K562 (cell line): ENCODE results near the gene PNPLA8. TPM values are rescaled to one million over a fixed set of nuclear protein-coding genes. Genes with fewer than 3 reads are reported as not detected.

ENCODE experiments used
- ATAC-seq: fragments of 200-7000 bp; cut with Tn5 transposase; 3 replicates; pipeline ENCODE4 v1.9.1; 2020; ENCODE audit warnings: moderate library complexity
- BruUV-seq: library from RNA; stranded (reverse); fragments of 400-500 nt; replicated peaks from 2 replicates; lab custom pipeline; 2021; lab: Mats Ljungman, UMichigan
- CTCF ChIA-PET: fragments of 300-600 bp; formaldehyde crosslinking; extraction: SDS; loops from one replicate; lab custom pipeline; 2021; ENCODE audit warnings: low intra/inter-chr PET ratio; lab: Yijun Ruan, JAX
- POLR2A ChIA-PET: fragments of 300-600, 350-650 bp; sonication (Branson Sonifier 250); formaldehyde crosslinking; extraction: SDS; loops from one replicate; lab custom pipeline; 2021; ENCODE audit warnings: antibody characterized with exemption, inconsistent platforms; lab: Yijun Ruan, JAX
- DNase-seq, 4 experiments: peaks; one replicate each; pipeline versions ENCODE4 v3.0.0 to v3.0.0-alpha.2; 2011 to 2018; ENCODE audit warnings: low spot score in 3 of 4, mixed read lengths in 3 of 4; ENCODE audit errors: extremely low read depth in 1 of 4
- FAIRE-seq: peaks from 2 replicates; lab custom pipeline; 2011; peaks lifted over from hg19 to GRCh38; lab: Jason Lieb, UNC
- H2AFZ ChIP-seq: 2 replicates; pipeline ENCODE4 v1.6.0; 2011; ENCODE audit warnings: low read depth, low read length, control low read depth, inconsistent platforms
- H3K27ac ChIP-seq: fragments of 200-600 bp; 3 replicates; pipeline ENCODE4 v1.8.0; 2011; ENCODE audit warnings: low read depth, mild to moderate bottlenecking, control low read depth, inconsistent platforms, low read length, moderate library complexity, mixed read lengths; ENCODE audit errors: extremely low read depth
- H3K27me3 ChIP-seq, 2 experiments: fragments of 300-600 bp in 1 of 2; 2 replicates in 1 of 2; 3 replicates in 1 of 2; pipeline versions ENCODE4 v1.6.0 to v1.8.0; 2011; ENCODE audit warnings: inconsistent platforms in 2 of 2, low read length in 2 of 2, mild to moderate bottlenecking in 1 of 2, mixed read lengths in 1 of 2, moderate library complexity in 1 of 2; ENCODE audit not compliant: control insufficient read depth in 2 of 2, insufficient read depth in 2 of 2
- H3K36me3 ChIP-seq: fragments of 300-600 bp; 3 replicates; pipeline ENCODE4 v1.8.0; 2011; ENCODE audit warnings: mild to moderate bottlenecking, low read length, inconsistent platforms; ENCODE audit not compliant: control insufficient read depth, insufficient read depth
- H3K4me1 ChIP-seq, 2 experiments: fragments of 200-600 bp in 1 of 2; replicated peaks in 1 of 2; 2 replicates in 1 of 2; 3 replicates in 1 of 2; pipeline versions ENCODE4 v1.5.1 to v1.8.0; 2011; ENCODE audit warnings: inconsistent platforms in 2 of 2, low read length in 2 of 2, mild to moderate bottlenecking in 1 of 2, mixed read lengths in 1 of 2, moderate library complexity in 1 of 2; ENCODE audit not compliant: control insufficient read depth in 2 of 2, insufficient read depth in 2 of 2
- H3K4me2 ChIP-seq: 2 replicates; pipeline ENCODE4 v1.6.1; 2011; ENCODE audit warnings: low read length, control low read depth, inconsistent platforms, mixed read lengths; ENCODE audit not compliant: insufficient read depth
- H3K4me3 ChIP-seq: fragments of 200-600 bp; sonication (generic), shearing (Covaris generic); 2 replicates; pipeline ENCODE4 v1.5.1; 2016; ENCODE audit warnings: control low read depth, inconsistent platforms
- H3K79me2 ChIP-seq: fragments of 200-600 bp; 3 replicates; pipeline ENCODE4 v1.8.0; 2011; ENCODE audit warnings: low read length, inconsistent platforms; ENCODE audit not compliant: control insufficient read depth, insufficient read depth
- H3K9ac ChIP-seq, 2 experiments: 2 replicates each; pipeline versions ENCODE4 v1.6.0 to v1.6.1; 2011; ENCODE audit warnings: low read depth in 2 of 2, low read length in 2 of 2, control low read depth in 1 of 2, inconsistent platforms in 1 of 2, mild to moderate bottlenecking in 1 of 2, mixed read lengths in 1 of 2; ENCODE audit not compliant: insufficient read depth in 1 of 2
- H3K9me1 ChIP-seq: one replicate; pipeline ENCODE4 v1.6.0; 2011; ENCODE audit warnings: inconsistent platforms, mild to moderate bottlenecking, low read length, moderate library complexity; ENCODE audit not compliant: control insufficient read depth, insufficient read depth
- H3K9me3 ChIP-seq: replicated peaks from 2 replicates; pipeline ENCODE4 v1.5.1; 2011; ENCODE audit warnings: low read depth, low read length, inconsistent platforms; ENCODE audit not compliant: control insufficient read depth, insufficient read depth
- H4K20me1 ChIP-seq: replicated peaks from 2 replicates; pipeline ENCODE4 v1.6.1; 2011; ENCODE audit warnings: low read length, inconsistent platforms, mixed read lengths; ENCODE audit not compliant: control insufficient read depth, insufficient read depth
- CC2D1A ChIP-seq: fragments of 450-650 bp; IDR thresholded peaks from 2 replicates; pipeline ENCODE4 v1.6.1; 2017; ENCODE audit warnings: mild to moderate bottlenecking
- CSDE1 ChIP-seq, 2 experiments: fragments of 450-650 bp; IDR thresholded peaks; 2 replicates each; pipeline ENCODE4 v1.6.1; 2016; ENCODE audit warnings: mild to moderate bottlenecking in 1 of 2
- EHMT2 ChIP-seq: fragments of 450-650 bp; IDR thresholded peaks from 2 replicates; pipeline ENCODE4 v1.6.1; 2018; ENCODE audit warnings: antibody characterized with exemption
- GABPA ChIP-seq: fragments of 200-800 bp; sonication (Bioruptor generic); conservative IDR thresholded peaks from 2 replicates; pipeline ENCODE4 v1.6.1; 2016; ENCODE audit warnings: low read depth, missing genetic modification characterization, missing compliant biosample characterization
- SMAD4 ChIP-seq: fragments of 250-450 bp; sonication (Bioruptor Pico); conservative IDR thresholded peaks from 2 replicates; pipeline ENCODE4 v1.8.0; 2021; ENCODE audit warnings: inconsistent platforms, mild to moderate bottlenecking, moderate library complexity
- SPI1 ChIP-seq: IDR thresholded peaks from 2 replicates; pipeline ENCODE4 v1.6.1; 2011; ENCODE audit warnings: low read depth, low read length, control low read depth, borderline replicate concordance
- TCF3 ChIP-seq: sonication (generic); formaldehyde crosslinking; IDR thresholded peaks from 2 replicates; pipeline ENCODE4 v1.4.0; 2020; ENCODE audit warnings: mild to moderate bottlenecking, missing genetic modification reagents
- TRIM24 ChIP-seq, 2 experiments: fragments of 450-650 bp; IDR thresholded peaks; 2 replicates each; pipeline ENCODE4 v1.6.1; 2016
- ZNF280B ChIP-seq: fragments of 250-450 bp; sonication (Bioruptor Pico); IDR thresholded peaks from 2 replicates; pipeline ENCODE4 v1.5.1; 2021; ENCODE audit warnings: mild to moderate bottlenecking
- ZNF551 ChIP-seq: fragments of 250-450 bp; sonication (Bioruptor Pico); IDR thresholded peaks from 2 replicates; pipeline ENCODE4 v1.5.0; 2021; ENCODE audit warnings: mild to moderate bottlenecking, moderate library complexity
- ZNF707 ChIP-seq: fragments of 250-450 bp; sonication (Bioruptor Pico); conservative IDR thresholded peaks from 2 replicates; pipeline ENCODE4 v1.8.0; 2022; ENCODE audit warnings: inconsistent platforms, mild to moderate bottlenecking, moderate library complexity
- ZNF766 ChIP-seq: fragments of 200-800 bp; sonication (Bioruptor generic); conservative IDR thresholded peaks from 2 replicates; pipeline ENCODE4 v1.6.1; 2016; ENCODE audit warnings: missing genetic modification characterization, missing compliant biosample characterization
- WGBS: fragments of 100-300 bp; shearing (Covaris generic); methylation state at CpG from one replicate; pipeline ENCODE4 v1.1.6; 2016; ENCODE audit warnings: low coverage, mixed read lengths; ENCODE audit not compliant: insufficient coverage; ENCODE audit errors: missing lambda C conversion rate; 5-methylcytosine and 5-hydroxymethylcytosine counted together
- in situ Hi-C: fragments of 300-500 bp; cut with MboI; formaldehyde crosslinking; loops from 4 replicates; pipeline ENCODE4 v1.15.0; 2018; ENCODE audit warnings: inconsistent platforms, mixed read lengths
- intact Hi-C: fragments of 100-400 bp; cut with micrococcal nuclease; formaldehyde crosslinking; loops from 2 replicates; pipeline ENCODE4 v1.14.2; 2022
- polyA plus RNA-seq, 8 experiments: library from polyadenylated mRNA; depleted of rRNA in 4 of 8; stranded (reverse) in 5 of 8; unstranded in 3 of 8; fragments of >200 nt; fragmentation: Nextera tagmentation in 2 of 8; fragmentation: Illumina TruSeq in 1 of 8; extraction: Ambion mirVana in 2 of 8; extraction: Trizol in 1 of 8; gene quantifications; 2 replicates each; pipeline versions ENCODE4 v1.2.1 to v1.2.3, GENCODE V29; 2011 to 2014; ENCODE audit warnings: inconsistent platforms in 1 of 8, missing spikeins in 1 of 8
- total RNA-seq, 7 experiments: library from RNA; depleted of rRNA in 6 of 7; stranded (reverse); fragments of >200 nt in 6 of 7; fragmentation: Illumina TruSeq in 2 of 7; extraction: Trizol in 2 of 7; gene quantifications; 2 replicates each; pipeline versions ENCODE4 v1.2.1 to v1.2.3, GENCODE V29; 2011 to 2021; ENCODE audit warnings: low replicate concordance in 1 of 7
- TF ChIP-seq, protein P1 (sequence below), 3 experiments: fragments of 200-800 bp in 1 of 3; fragments of 250-450 bp in 1 of 3; fragments of 450-650 bp in 1 of 3; sonication (Bioruptor Pico) in 1 of 3; sonication (Bioruptor generic) in 1 of 3; formaldehyde crosslinking in 1 of 3; IDR thresholded peaks; 2 replicates each; pipeline versions ENCODE4 v1.6.1 to v1.8.0; 2016 to 2022; ENCODE audit warnings: mild to moderate bottlenecking in 2 of 3, missing genetic modification characterization in 2 of 3, missing compliant biosample characterization in 1 of 3, moderate library complexity in 1 of 3
- TF ChIP-seq, protein P2 (sequence below), 2 experiments: fragments of 200-800 bp in 1 of 2; sonication (Bioruptor generic) in 1 of 2; sonication (generic) in 1 of 2; formaldehyde crosslinking in 1 of 2; IDR thresholded peaks in 1 of 2; conservative IDR thresholded peaks in 1 of 2; 2 replicates each; pipeline versions ENCODE4 v1.5.0 to v1.6.1; 2016 to 2020; ENCODE audit warnings: missing compliant biosample characterization in 1 of 2, missing genetic modification characterization in 1 of 2, missing genetic modification reagents in 1 of 2

PNPLA8 gene
- total and polyA plus RNA-seq, 9 of the 15 experiments (the other 6 are each of a cell fraction or from before 2014, with no cell fraction given), result 12.8 to 27.6 (median 16.3) TPM

- no peaks in the 10 kb centered on the region for H3K9me1 ChIP-seq
- in situ Hi-C loops, result no loop called here
- no peak overlapping the region for H3K4me3 ChIP-seq
- BruUV-seq, result no TSS peak
- no peaks in the 10 kb centered on the region for H3K27me3 ChIP-seq
- no peak overlapping the region for H3K9ac ChIP-seq
- H3K79me2 ChIP-seq, result no peaks in the 10 kb centered on the region
- POLR2A ChIA-PET, result interaction anchor here (0.8 kb wide), 1 partner anchor 14 kb away, joined by 3 read pairs; no protein-coding TSS in a partner anchor
- FAIRE-seq (no peak), DNase-seq (no peak), ATAC-seq (no peak)
- no peaks in the 10 kb centered on the region for H4K20me1 ChIP-seq
- H3K27ac ChIP-seq, result no peak overlapping the region
- 43% methylated on average over 5 of the region's 5 CpGs for WGBS
- H3K36me3 ChIP-seq, result no peaks in the 10 kb centered on the region
- no peaks in the 10 kb centered on the region for H3K9me3 ChIP-seq
- CTCF ChIA-PET, result no interaction called here
- intact Hi-C loops, result no loop called here
- no peak overlapping the region for H3K4me2 ChIP-seq
- peak overlapping the region; percentile 42; the same call in 1 of the 2 replicates for H2AFZ ChIP-seq
- peaks cover 9 to 36% of the 10 kb centered on the region in 2 experiments for H3K4me1 ChIP-seq
- no peak for TF ChIP-seq ZNF551 (CRISPR knock-in tag)
- 0 out of 4 replicates have a peak, but pooled peaks of 1 of the 2 experiments have one; percentile 50 for TF ChIP-seq CSDE1 (IDR thresholded peaks at IDR 0.05)
- TF ChIP-seq SMAD4, result no peak
- TF ChIP-seq SPI1, result peak; percentile 87
- TF ChIP-seq CC2D1A, result peak; percentile 64
- TF ChIP-seq, protein P1, sequence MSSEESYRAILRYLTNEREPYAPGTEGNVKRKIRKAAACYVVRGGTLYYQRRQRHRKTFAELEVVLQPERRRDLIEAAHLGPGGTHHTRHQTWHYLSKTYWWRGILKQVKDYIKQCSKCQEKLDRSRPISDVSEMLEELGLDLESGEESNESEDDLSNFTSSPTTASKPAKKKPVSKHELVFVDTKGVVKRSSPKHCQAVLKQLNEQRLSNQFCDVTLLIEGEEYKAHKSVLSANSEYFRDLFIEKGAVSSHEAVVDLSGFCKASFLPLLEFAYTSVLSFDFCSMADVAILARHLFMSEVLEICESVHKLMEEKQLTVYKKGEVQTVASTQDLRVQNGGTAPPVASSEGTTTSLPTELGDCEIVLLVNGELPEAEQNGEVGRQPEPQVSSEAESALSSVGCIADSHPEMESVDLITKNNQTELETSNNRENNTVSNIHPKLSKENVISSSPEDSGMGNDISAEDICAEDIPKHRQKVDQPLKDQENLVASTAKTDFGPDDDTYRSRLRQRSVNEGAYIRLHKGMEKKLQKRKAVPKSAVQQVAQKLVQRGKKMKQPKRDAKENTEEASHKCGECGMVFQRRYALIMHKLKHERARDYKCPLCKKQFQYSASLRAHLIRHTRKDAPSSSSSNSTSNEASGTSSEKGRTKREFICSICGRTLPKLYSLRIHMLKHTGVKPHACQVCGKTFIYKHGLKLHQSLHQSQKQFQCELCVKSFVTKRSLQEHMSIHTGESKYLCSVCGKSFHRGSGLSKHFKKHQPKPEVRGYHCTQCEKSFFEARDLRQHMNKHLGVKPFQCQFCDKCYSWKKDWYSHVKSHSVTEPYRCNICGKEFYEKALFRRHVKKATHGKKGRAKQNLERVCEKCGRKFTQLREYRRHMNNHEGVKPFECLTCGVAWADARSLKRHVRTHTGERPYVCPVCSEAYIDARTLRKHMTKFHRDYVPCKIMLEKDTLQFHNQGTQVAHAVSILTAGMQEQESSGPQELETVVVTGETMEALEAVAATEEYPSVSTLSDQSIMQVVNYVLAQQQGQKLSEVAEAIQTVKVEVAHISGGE (CRISPR knock-in tag; IDR thresholded peaks at IDR 0.05), result peak in 1 of 3 experiments; percentile 25; a peak in 1 of 6 replicates
- TF ChIP-seq ZNF280B, result no peak
- TF ChIP-seq TRIM24 (IDR thresholded peaks at IDR 0.05), result peak in 1 of 2 experiments; percentile 49; a peak in 2 of 4 replicates
- TF ChIP-seq ZNF707 (CRISPR knock-in tag), result no peak
- TF ChIP-seq GABPA, result no peak
- TF ChIP-seq TCF3 (CRISPR knock-in tag), result peak; percentile 32; the same call in 1 of the 2 replicates
- TF ChIP-seq, protein P2, sequence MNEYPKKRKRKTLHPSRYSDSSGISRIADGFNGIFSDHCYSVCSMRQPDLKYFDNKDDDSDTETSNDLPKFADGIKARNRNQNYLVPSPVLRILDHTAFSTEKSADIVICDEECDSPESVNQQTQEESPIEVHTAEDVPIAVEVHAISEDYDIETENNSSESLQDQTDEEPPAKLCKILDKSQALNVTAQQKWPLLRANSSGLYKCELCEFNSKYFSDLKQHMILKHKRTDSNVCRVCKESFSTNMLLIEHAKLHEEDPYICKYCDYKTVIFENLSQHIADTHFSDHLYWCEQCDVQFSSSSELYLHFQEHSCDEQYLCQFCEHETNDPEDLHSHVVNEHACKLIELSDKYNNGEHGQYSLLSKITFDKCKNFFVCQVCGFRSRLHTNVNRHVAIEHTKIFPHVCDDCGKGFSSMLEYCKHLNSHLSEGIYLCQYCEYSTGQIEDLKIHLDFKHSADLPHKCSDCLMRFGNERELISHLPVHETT (CRISPR knock-in tag; conservative IDR thresholded peaks at IDR 0.05 in 1 of 2, IDR thresholded peaks at IDR 0.05 in 1 of 2), result peak in 1 of 2 experiments; percentile 28; a peak in 1 of 4 replicates
- peak; percentile 98 for TF ChIP-seq ZNF766 (CRISPR knock-in tag)
- 0 out of 2 replicates have a peak, but pooled peaks have one; percentile 20 for TF ChIP-seq EHMT2
Measured at GRCh38 chr7:108535257-108535656, 9.3 kb upstream of the PNPLA8 start.
